Stimulated activated CD8-positive, alpha-beta memory T cell treated with anti-CD3 and anti-CD28 coated beads, Interleukin-7, amount 100 ng/mL, for 24 hours (primary cell): ENCODE measurements around the gene MAF.

Source experiments
- DNase-seq: peaks from one replicate; pipeline ENCODE4 v3.0.0-alpha.2; 2020; ENCODE audit warnings: low read depth

MAF gene

DNA sequence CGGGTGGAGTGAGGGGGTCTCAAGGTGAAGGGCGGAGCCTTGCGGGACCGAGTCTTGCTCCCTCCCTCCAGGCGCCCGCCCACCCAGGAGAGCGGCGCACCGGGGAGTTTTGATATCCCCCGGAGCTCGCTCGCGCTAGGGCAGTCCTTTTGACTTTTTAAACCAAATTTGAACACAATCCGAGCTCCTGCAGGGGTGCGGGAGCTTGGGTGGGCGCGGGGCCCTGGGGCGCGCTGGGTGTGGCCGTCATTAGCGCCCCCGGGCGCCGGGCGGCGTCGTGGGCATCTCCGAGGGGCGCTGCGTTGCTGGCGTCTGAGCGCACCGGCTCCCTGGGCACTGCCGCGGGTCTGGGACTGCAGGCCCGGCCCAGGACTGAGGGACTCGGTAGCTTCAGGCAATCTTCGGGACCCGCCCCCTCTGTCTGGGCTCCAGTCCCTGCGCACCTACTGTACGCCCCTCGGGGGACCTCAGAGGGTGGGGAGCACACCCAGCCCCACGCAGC, 10.9 kb downstream of the MAF start:
- no peak for DNase-seq

- DNase-seq: no peak
These were observed 12.6 kb downstream of the MAF start for GRCh38 chr16:79587897-79588296.

DNA sequence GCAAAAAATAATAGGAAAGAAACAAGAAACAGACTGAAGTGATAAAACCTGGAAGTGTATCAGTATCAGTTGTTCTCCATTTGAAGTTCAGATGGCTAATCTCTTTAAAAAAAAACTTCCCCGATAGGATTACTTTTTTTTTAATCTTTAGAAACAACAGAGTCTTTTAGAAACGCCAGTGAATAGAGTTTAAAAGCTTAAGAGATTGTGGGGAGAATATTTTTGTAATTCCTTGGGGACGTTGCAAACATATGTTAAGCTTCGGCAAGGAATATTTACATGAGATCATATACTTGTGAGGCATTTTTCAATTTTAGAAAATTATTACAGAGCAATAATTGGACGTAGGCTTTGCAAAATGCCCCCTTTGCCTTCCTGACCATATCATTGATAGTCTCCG, 13.2 kb downstream of the MAF start:
- no peak for DNase-seq

GRCh38 chr16:79582789-79583188, 17.7 kb downstream of the MAF start:
- no peak for DNase-seq

GRCh38 chr16:79580453-79581191, 19.9 kb downstream of the MAF start:
- DNase-seq: no peak

- DNase-seq: no peak
These were observed 23.9 kb downstream of the MAF start for GRCh38 chr16:79576602-79577001.

DNA sequence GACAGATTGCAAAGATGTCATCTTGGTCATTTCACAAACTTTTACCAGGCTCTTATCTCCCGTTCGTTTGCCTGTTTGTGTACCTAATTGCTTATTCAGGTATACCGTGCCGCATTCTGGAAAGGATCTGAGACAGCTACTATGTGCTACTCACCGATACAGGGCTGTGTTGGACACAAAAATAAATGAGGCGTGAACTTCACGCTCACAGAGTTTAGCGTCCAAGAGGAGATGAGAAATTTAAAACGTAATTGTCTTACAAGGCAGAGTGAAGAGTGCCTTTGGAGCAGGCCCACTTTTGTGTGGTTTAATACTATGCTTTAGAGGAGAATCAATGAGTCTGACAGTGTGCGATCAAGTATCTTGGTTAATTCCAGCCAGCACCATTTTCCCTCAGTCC, 26.7 kb downstream of the MAF start:
- DNase-seq: no peak

DNA sequence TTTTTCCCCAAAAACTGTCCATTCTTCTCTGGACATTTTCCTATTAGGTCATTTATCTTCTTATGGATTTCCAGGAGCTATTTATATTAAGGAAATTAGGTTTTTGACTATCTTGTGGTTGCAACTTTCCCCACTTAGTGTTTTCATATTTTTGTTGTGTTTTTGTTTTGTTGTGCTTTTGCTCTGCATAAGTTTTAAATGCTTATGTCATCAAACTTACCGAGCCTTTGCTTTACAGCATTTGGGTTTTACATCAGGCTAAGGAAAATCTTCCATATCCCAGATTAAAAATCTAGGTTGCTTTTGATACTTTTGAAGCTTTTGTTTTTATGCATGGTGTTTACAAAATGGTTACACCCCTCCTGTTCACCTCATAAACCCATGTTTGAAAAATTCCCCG, 27.5 kb downstream of the MAF start:
- DNase-seq: no peak

- DNase-seq: no peak
These were observed 28.5 kb downstream of the MAF start for GRCh38 chr16:79571903-79572535.

DNA sequence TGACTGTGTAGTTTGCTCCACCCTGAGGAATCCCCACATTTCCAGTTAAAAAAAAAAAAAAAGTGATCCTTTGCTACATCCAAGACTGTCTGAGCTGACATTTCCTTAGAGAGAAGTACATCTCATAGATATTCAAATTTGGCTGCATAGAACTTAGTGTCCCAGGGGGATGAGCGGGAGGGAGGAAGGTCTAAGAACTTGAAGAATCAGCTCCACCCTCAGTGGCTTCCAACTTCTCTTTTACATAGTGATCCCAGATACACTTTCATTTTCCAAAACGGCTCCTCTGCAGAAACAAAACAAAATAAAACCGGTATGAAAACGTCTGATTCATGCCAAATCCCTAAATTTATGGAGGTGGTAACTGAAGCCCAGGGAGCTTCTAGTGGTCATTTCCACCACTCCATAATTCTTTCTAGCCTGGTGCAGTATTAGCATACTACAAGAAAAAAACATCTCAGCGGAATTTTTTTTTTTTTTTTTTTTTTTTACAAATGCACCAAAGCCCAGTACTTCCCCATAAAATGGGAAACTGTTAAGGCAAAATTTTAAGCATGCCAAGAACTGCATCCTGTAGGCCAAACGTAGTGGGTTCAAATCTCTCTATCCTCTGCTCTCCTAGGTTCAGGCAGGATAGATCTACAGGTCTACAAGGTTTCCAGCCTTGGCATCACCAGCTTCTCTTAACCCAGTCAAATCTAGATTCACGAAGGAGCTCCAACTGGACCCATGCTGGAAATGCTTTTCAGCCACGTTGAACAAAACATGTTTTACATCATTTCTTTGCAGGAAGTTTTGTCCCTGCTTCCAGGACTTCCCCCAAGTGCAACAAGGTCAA, 29.3 kb downstream of the MAF start:
- no peak for DNase-seq

DNA sequence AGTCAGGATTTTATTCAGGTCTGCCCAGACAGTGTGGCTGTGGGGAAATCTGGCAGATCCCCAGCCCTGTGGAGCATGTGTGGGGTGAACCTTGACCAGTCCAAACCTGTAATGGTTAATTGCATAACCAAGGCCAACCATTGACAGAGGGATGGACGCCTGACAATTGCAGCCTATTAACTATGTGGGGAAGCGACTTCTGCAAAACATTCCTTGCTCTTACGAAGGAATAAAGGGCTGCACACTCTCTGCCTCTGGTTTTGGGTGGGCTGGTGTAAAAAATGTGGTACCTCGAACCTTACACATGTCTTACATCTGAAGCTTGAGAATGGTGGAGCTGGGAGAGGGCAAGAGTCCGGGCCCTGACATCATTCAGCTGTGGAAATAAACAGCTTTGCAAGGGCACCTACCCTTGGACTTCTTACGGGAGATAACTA, 35.8 kb downstream of the MAF start:
- DNase-seq: no peak

GRCh38 chr16:79563921-79564320, 36.6 kb downstream of the MAF start:
- no peak for DNase-seq

DNA sequence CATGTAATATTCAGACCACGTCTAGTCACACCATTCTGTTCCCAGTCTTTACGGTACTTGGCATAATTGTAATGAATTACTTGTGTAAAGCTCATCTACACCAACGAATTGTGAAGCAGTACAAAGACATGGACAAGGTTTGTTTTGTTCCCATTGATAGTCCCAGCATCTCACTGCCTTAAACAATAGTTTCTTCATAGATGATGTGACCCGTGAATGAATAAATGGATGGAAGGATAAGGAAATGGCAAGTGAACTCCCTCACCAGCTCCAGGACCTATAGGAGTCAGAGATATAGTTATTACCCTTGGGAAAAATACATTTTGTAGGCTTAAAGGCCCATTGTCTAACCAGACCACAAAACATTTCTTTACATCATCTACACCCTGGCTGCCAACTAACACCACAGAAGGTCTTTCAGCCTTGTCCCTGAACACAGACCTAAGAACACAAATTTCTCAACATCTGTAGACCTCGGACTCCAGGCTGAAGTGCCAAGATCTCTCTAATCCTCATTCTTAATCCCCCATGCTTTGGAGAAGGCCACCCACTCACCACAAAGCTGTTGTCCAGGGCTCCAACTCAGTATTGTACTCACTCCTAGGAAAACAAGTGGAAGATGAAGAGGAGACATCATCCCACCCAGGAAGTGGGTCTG, 38.2 kb downstream of the MAF start:
- DNase-seq: no peak

GRCh38 chr16:79561729-79562128, 38.8 kb downstream of the MAF start:
- DNase-seq: no peak

- DNase-seq: no peak
These were observed 39.6 kb downstream of the MAF start for GRCh38 chr16:79560923-79561322.

- no peak for DNase-seq
These were observed 40.2 kb downstream of the MAF start for GRCh38 chr16:79560318-79560717.

GRCh38 chr16:79559532-79559931, 41.0 kb downstream of the MAF start:
- no peak for DNase-seq

- no peak for DNase-seq
These were observed 43.1 kb downstream of the MAF start for GRCh38 chr16:79557421-79557820.

DNA sequence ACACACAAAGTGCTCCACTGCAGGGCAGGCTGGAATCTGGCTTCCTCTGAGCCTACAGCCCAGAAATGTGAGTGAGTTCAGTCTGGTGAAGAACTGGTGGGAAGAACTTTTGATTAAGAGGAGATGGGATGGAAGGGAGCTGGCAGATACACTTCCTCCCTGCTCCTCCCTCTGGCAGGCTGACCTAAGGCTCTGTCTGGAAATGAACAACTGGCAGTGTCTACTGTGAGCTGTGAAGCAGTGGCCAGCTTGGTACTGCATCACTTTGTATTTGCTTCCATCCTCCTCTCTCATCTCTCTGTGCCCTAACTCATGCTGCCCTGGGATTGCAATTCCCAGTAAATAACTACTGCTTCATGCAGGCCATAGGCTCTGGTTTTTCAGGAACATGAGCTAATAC, 45.6 kb downstream of the MAF start:
- no peak for DNase-seq

DNA sequence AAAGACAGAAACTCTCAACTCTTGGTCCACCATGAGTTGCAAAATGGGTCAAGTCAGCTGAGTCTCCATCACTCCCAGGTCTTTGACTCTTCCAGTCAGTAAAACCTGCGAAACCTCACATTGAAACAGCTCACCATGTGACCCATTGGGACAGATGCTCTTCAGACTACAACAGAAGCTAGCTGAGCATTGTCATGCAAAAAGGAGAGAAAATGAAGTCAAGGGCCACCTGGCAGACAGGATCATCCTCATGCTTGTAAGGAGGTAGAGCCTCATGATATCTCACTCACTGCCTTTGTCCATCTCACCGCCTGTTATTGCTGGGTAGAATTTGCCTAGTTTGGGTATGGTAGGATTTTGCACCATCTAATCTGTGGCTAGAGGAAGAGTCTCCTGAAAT, 50.2 kb downstream of the MAF start:
- DNase-seq: no peak

GRCh38 chr16:79547085-79547484, 53.5 kb downstream of the MAF start:
- DNase-seq: no peak
